Hepatocyte (in vitro differentiated cells): ENCODE data around the gene SLC16A1. TPM values are rescaled to one million over a fixed set of nuclear protein-coding genes. Genes with fewer than 3 reads are reported as not detected.

Source experiments
- DNase-seq: peaks from one replicate; pipeline ENCODE4 v3.0.0-alpha.2; 2016; ENCODE audit warnings: low spot score
- H2AFZ ChIP-seq: fragments of 200-600 bp; sonication (generic); 2 replicates; pipeline ENCODE4 v1.6.0; 2016; ENCODE audit warnings: antibody characterized with exemption, mild to moderate bottlenecking
- H3K27ac ChIP-seq: fragments of 200-600 bp; sonication (generic); 2 replicates; pipeline ENCODE4 v1.5.1; 2016; ENCODE audit warnings: mild to moderate bottlenecking
- H3K27me3 ChIP-seq: fragments of 200-600 bp; sonication (generic); 2 replicates; pipeline ENCODE4 v1.6.1; 2016
- H3K36me3 ChIP-seq: fragments of 200-600 bp; sonication (generic); replicated peaks from 2 replicates; pipeline ENCODE4 v1.5.1; 2016; ENCODE audit warnings: low read depth; ENCODE audit not compliant: insufficient read depth
- H3K4me1 ChIP-seq: fragments of 200-600 bp; sonication (generic); 2 replicates; pipeline ENCODE4 v1.5.1; 2016; ENCODE audit warnings: mild to moderate bottlenecking, moderate library complexity; ENCODE audit not compliant: insufficient read depth
- H3K4me2 ChIP-seq: fragments of 200-600 bp; sonication (generic); 2 replicates; pipeline ENCODE4 v1.6.0; 2016
- H3K4me3 ChIP-seq: fragments of 200-600 bp; sonication (generic); 2 replicates; pipeline ENCODE4 v1.5.1; 2016; ENCODE audit warnings: mild to moderate bottlenecking
- H3K79me2 ChIP-seq: fragments of 200-600 bp; sonication (generic); 2 replicates; pipeline ENCODE4 v1.6.0; 2017; ENCODE audit warnings: mild to moderate bottlenecking
- H3K9me2 ChIP-seq: fragments of 200-600 bp; sonication (generic); replicated peaks from 2 replicates; pipeline ENCODE4 v1.6.0; 2017; ENCODE audit warnings: mild to moderate bottlenecking; ENCODE audit not compliant: insufficient read depth
- H3K9me3 ChIP-seq: fragments of 200-600 bp; sonication (generic); 2 replicates; pipeline ENCODE4 v1.5.1; 2016; ENCODE audit warnings: low read depth, mild to moderate bottlenecking
- H4K20me1 ChIP-seq: fragments of 200-600 bp; sonication (generic); 2 replicates; pipeline ENCODE4 v1.6.0; 2016; ENCODE audit warnings: mild to moderate bottlenecking; ENCODE audit not compliant: insufficient read depth, poor library complexity, severe bottlenecking
- CTCF ChIP-seq: fragments of 200-600 bp; sonication (generic); IDR thresholded peaks from 2 replicates; pipeline ENCODE4 v1.5.1; 2016; ENCODE audit warnings: antibody characterized with exemption, mild to moderate bottlenecking; ENCODE audit not compliant: poor library complexity
- EZH2 ChIP-seq: fragments of 200-600 bp; sonication (generic); IDR thresholded peaks from 2 replicates; pipeline ENCODE4 v1.6.1; 2016; ENCODE audit warnings: antibody characterized with exemption, mild to moderate bottlenecking, borderline replicate concordance
- EZH2phosphoT487 ChIP-seq: fragments of 200-600 bp; sonication (generic); IDR thresholded peaks from one replicate; pipeline ENCODE4 v1.6.1; 2018; ENCODE audit warnings: antibody characterized with exemption, mild to moderate bottlenecking, low read depth, moderate library complexity; ENCODE audit not compliant: unreplicated experiment, severe bottlenecking
- WGBS: methylation state at CpG from one replicate; pipeline ENCODE4 v1.1.6; 2016; ENCODE audit warnings: low lambda C conversion rate; ENCODE audit errors: missing lambda C conversion rate; 5-methylcytosine and 5-hydroxymethylcytosine counted together
- polyA plus RNA-seq: library from polyadenylated mRNA; unstranded; fragments of >200 nt; fragmentation: Nextera tagmentation; extraction: Ambion mirVana; gene quantifications from 2 replicates; pipeline ENCODE4 v1.2.1, GENCODE V29; 2016
- total RNA-seq: library from RNA; depleted of rRNA; stranded (reverse); fragments of >200 nt; gene quantifications from 2 replicates; pipeline ENCODE4 v1.2.3, GENCODE V29; 2014

SLC16A1 gene
- total and polyA plus RNA-seq, 2 experiments from 2014 or later = 43.7 to 55.1 TPM

- no peaks in the 10 kb centered on the region for H3K79me2 ChIP-seq
- no peak for DNase-seq
- H3K4me3 ChIP-seq = no peak overlapping the region
- H4K20me1 ChIP-seq = no peaks in the 10 kb centered on the region
- H3K27ac ChIP-seq = no peak overlapping the region
- no peaks in the 10 kb centered on the region for H3K27me3 ChIP-seq
- no peaks in the 10 kb centered on the region for H3K4me1 ChIP-seq
- H3K9me3 ChIP-seq = no peaks in the 10 kb centered on the region
- no peak overlapping the region for H3K4me2 ChIP-seq
- no peak for TF ChIP-seq EZH2
- TF ChIP-seq EZH2phosphoT487 = no peak
- no peak for TF ChIP-seq CTCF
- no peak overlapping the region for H2AFZ ChIP-seq
- no peaks in the 10 kb centered on the region for H3K36me3 ChIP-seq
- H3K9me2 ChIP-seq = no peaks in the 10 kb centered on the region
- WGBS = 96% methylated on average over 3 of the region's 3 CpGs
Measured at GRCh38 chr1:112879834-112880233, 76.2 kb downstream of the SLC16A1 start.

GRCh38 chr1:112878321-112878720 lies 77.7 kb downstream of the SLC16A1 start:
- H3K4me2 ChIP-seq = no peak overlapping the region
- no peak overlapping the region for H2AFZ ChIP-seq
- TF ChIP-seq EZH2phosphoT487 (no peak), EZH2 (no peak), CTCF (no peak)

GRCh38 chr1:112877750-112878149 lies 78.2 kb downstream of the SLC16A1 start:
- 54% methylated on average over 2 of the region's 2 CpGs for WGBS
- H3K9me2 ChIP-seq = no peaks in the 10 kb centered on the region
- H3K9me3 ChIP-seq = no peaks in the 10 kb centered on the region
- no peaks in the 10 kb centered on the region for H3K36me3 ChIP-seq
- peaks cover 6% of the 10 kb centered on the region for H3K4me1 ChIP-seq
- H3K4me3 ChIP-seq = no peak overlapping the region
- TF ChIP-seq EZH2phosphoT487 = no peak
- TF ChIP-seq CTCF = no peak
- no peak for TF ChIP-seq EZH2
- H3K27ac ChIP-seq = no peak overlapping the region
- H3K4me2 ChIP-seq = no peak overlapping the region
- no peaks in the 10 kb centered on the region for H3K79me2 ChIP-seq
- H3K27me3 ChIP-seq = no peaks in the 10 kb centered on the region
- no peaks in the 10 kb centered on the region for H4K20me1 ChIP-seq
- no peak overlapping the region for H2AFZ ChIP-seq
- DNase-seq = no peak

More at GRCh38 chr1:112878321-112878720, 77.7 kb downstream of the SLC16A1 start:
- H3K9me2 ChIP-seq = no peaks in the 10 kb centered on the region
- H3K4me3 ChIP-seq = no peak overlapping the region
- H3K79me2 ChIP-seq = no peaks in the 10 kb centered on the region
- H3K4me1 ChIP-seq = no peaks in the 10 kb centered on the region
- DNase-seq = no peak
- H4K20me1 ChIP-seq = no peaks in the 10 kb centered on the region
- no peaks in the 10 kb centered on the region for H3K9me3 ChIP-seq
- H3K27ac ChIP-seq = no peak overlapping the region
- 75% methylated on average over 9 of the region's 9 CpGs for WGBS
- no peaks in the 10 kb centered on the region for H3K36me3 ChIP-seq
- no peaks in the 10 kb centered on the region for H3K27me3 ChIP-seq

- no peak for DNase-seq
- Histone ChIP-seq H3K4me1 (peaks cover 13% of the 10 kb centered on the region), H2AFZ (no peak overlapping the region), H3K27me3 (no peaks in the 10 kb centered on the region), H3K4me3 (no peak overlapping the region), H3K9me2 (no peaks in the 10 kb centered on the region), H3K9me3 (no peaks in the 10 kb centered on the region), H3K79me2 (no peaks in the 10 kb centered on the region), H3K4me2 (no peak overlapping the region), H3K36me3 (no peaks in the 10 kb centered on the region), H4K20me1 (no peaks in the 10 kb centered on the region), H3K27ac (no peak overlapping the region)
- 77% methylated on average over 2 of the region's 2 CpGs for WGBS
- no peak for TF ChIP-seq EZH2
Measured at GRCh38 chr1:112876315-112876714, 79.7 kb downstream of the SLC16A1 start.
